Liver (tissue), 9 donors: ENCODE results near the gene CDK11B. TPM values are rescaled to one million over a fixed set of nuclear protein-coding genes. Genes with fewer than 3 reads are reported as not detected.
"Not testable (repeated sequence)": the region's sequence is repeated elsewhere in the genome, so short reads cannot be mapped to it uniquely, and the experiment has no call there.

Experiments
- DNase-seq: peaks from one replicate; pipeline ENCODE4 v3.0.0-alpha.2; 2017; ENCODE audit warnings: low spot score
- H3K27ac ChIP-seq, 2 donors: one replicate each; pipeline ENCODE4 v1.7.0; 2013; ENCODE audit warnings: inconsistent platforms in 2 of 2, low read length in 2 of 2, control low read depth in 1 of 2, low read depth in 1 of 2, mild to moderate bottlenecking in 1 of 2
- H3K27me3 ChIP-seq, 4 donors: one replicate each; pipeline versions ENCODE4 v1.6.1 to v1.7.0; 2013; ENCODE audit warnings: low read length in 3 of 4, inconsistent platforms in 1 of 4, mild to moderate bottlenecking in 1 of 4, moderate library complexity in 1 of 4; ENCODE audit not compliant: control insufficient read depth in 4 of 4, insufficient read depth in 4 of 4
- H3K36me3 ChIP-seq, 4 donors: one replicate each; pipeline versions ENCODE4 v1.6.1 to v1.7.0; 2013; ENCODE audit warnings: low read length in 3 of 4, mild to moderate bottlenecking in 3 of 4, low read depth in 1 of 4, moderate library complexity in 1 of 4; ENCODE audit not compliant: control insufficient read depth in 4 of 4, insufficient read depth in 3 of 4
- H3K4me1 ChIP-seq, 4 donors: one replicate each; pipeline versions ENCODE4 v1.6.1 to v1.7.0; 2013; ENCODE audit warnings: low read length in 3 of 4, mild to moderate bottlenecking in 3 of 4, moderate library complexity in 1 of 4; ENCODE audit not compliant: control insufficient read depth in 4 of 4, insufficient read depth in 4 of 4
- H3K4me3 ChIP-seq, 3 donors: one replicate each; pipeline versions ENCODE4 v1.6.1 to v1.7.0; 2013; ENCODE audit warnings: low read length in 3 of 3, control low read depth in 1 of 3, low read depth in 1 of 3, mild to moderate bottlenecking in 1 of 3
- H3K9ac ChIP-seq, 2 donors: one replicate each; pipeline ENCODE4 v1.7.0; 2013; ENCODE audit warnings: low read length in 2 of 2, mild to moderate bottlenecking in 2 of 2, moderate library complexity in 2 of 2, control low read depth in 1 of 2, low read depth in 1 of 2
- H3K9me3 ChIP-seq, 4 donors: one replicate each; pipeline versions ENCODE4 v1.6.1 to v1.7.0; 2013; ENCODE audit warnings: low read length in 3 of 4; ENCODE audit not compliant: control insufficient read depth in 4 of 4
- EGR1 ChIP-seq, 2 donors: IDR thresholded peaks; 2 replicates each; pipeline ENCODE4 v1.6.1; 2016 to 2018; ENCODE audit warnings: antibody characterized with exemption in 2 of 2, low read depth in 2 of 2
- GABPA ChIP-seq, 2 donors: IDR thresholded peaks in 1 of 2; conservative IDR thresholded peaks in 1 of 2; 2 replicates each; pipeline ENCODE4 v1.6.1; 2016; ENCODE audit warnings: antibody characterized with exemption in 2 of 2, mild to moderate bottlenecking in 1 of 2, moderate library complexity in 1 of 2
- RAD21 ChIP-seq, 2 donors: IDR thresholded peaks; 2 replicates each; pipeline ENCODE4 v1.6.1; 2016; ENCODE audit warnings: antibody characterized with exemption in 2 of 2, mild to moderate bottlenecking in 2 of 2
- RXRA ChIP-seq, 2 donors: IDR thresholded peaks; 2 replicates each; pipeline ENCODE4 v1.6.1; 2017 to 2018; ENCODE audit warnings: antibody characterized with exemption in 2 of 2, mild to moderate bottlenecking in 1 of 2
- SP1 ChIP-seq: IDR thresholded peaks from 2 replicates; pipeline ENCODE4 v1.6.1; 2018; ENCODE audit warnings: antibody characterized with exemption, mild to moderate bottlenecking
- YY1 ChIP-seq: IDR thresholded peaks from 2 replicates; pipeline ENCODE4 v1.6.1; 2016; ENCODE audit warnings: antibody characterized with exemption, mild to moderate bottlenecking
- WGBS: extraction: QIAGEN DNeasy Blood & Tissue Kit; methylation state at CpG from one replicate; pipeline ENCODE4 v1.1.7; 2013; 5-methylcytosine and 5-hydroxymethylcytosine counted together
- polyA plus RNA-seq, 2 donors: library from polyadenylated mRNA; stranded (reverse) in 1 of 2; unstranded in 1 of 2; fragments of 200-250 nt in 1 of 2; fragments of >200 nt in 1 of 2; fragmentation: Nextera tagmentation in 1 of 2; extraction: Ambion mirVana in 1 of 2; gene quantifications; one replicate each; pipeline versions ENCODE4 v1.2.1 to v1.2.3, GENCODE V29; 2013 to 2015
- total RNA-seq, 2 donors: library from RNA; depleted of rRNA; stranded (reverse); fragments of >200 nt; gene quantifications; one replicate each; pipeline ENCODE4 v1.2.3, GENCODE V29; 2014
- donor health status: healthy.
- donor health status: healthy.
- donor health status: healthy.
- donor health status: healthy.
- donor health status: healthy.

CDK11B gene
- total RNA-seq, result 1 to 10 TPM; 5.1 to 6.9 TPM
- 10 to 100 TPM in 1 of 2 donors, 1 to 10 TPM in 1; 8.0 to 12.2 TPM for polyA plus RNA-seq

DNA sequence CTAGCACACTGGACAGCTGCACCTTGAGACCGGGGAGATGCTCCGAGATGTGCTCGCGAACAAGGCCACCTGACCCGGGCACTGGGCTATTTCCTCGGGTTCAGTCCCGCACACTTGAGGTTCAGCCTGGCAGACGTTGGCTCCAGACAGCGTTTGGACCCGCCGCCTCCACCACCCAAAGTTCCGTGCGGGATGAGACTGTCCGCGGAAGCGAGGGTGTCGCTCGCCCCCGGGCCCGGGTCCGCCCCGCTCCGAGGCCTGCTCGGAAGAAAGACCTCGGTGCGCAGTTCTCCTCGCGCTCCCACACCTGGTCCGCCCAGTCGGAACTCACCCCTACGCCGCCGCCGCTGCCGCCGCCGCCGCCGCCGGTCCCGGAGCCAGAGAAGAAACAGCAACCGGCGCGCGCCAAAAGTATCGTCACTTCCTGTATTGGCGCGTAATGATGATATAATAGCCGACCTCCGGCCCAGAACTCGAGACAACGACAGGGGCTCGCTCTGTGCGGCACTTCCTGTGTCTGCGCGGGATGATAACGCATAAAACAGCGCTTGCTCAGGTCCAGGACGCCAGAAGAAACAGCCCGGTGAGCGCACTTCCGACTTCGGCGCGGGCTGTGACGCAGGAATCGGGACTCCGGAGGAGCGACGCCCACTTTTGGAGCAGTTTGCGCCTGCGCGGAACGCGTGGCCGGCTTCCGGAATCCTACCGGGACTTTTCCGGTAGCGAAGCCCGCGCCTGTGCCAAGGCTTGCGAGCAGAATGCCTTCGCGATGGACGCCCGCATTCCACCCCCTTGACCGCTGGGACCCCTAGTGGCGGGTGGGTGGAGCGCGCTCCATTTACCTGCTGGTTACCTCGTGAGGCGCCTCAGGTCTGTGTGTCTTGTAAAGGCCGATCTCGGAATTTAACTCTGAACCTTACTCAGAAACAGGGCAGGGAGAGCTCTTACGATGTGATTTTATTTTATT lies at the start of gene CDK11B:
Gene CDK11B (minus strand): TSS at position 422 of the 967 bp plus-strand sequence. CDS start 1,519 bp downstream, outside the sequence.
- peak in 1 of 2 donors; percentile 23 for TF ChIP-seq EGR1 (IDR thresholded peaks at IDR 0.05; ENCODE audit: low read depth in 2 of 2)
- peak; percentile 10 to 12 for TF ChIP-seq RXRA (IDR thresholded peaks at IDR 0.05)
- peak; percentile 38 for TF ChIP-seq YY1
- TF ChIP-seq RAD21 (IDR thresholded peaks at IDR 0.05), result peak; percentile 44
- peak; percentile 79 to 92 for TF ChIP-seq GABPA (IDR thresholded peaks at IDR 0.05 in 1 of 2, conservative IDR thresholded peaks at IDR 0.05 in 1 of 2)
- TF ChIP-seq SP1, result peak; percentile 21
- peak; percentile 92 for DNase-seq
- not testable (repeated sequence) for H3K27me3 ChIP-seq, H3K9me3 ChIP-seq, H3K4me1 ChIP-seq
- Histone ChIP-seq H3K36me3 (peaks cover 3 to 22% (median 6%) of the 10 kb centered on the region in 4 donors), H3K27ac (peak within 1 kb of the TSS; percentile 68 to 82), H3K9ac (peak within 1 kb of the TSS in 1 of 2 donors; percentile 58), H3K4me3 (peak within 1 kb of the TSS in 2 of 3 donors; percentile 53 to 82)
- WGBS, result under 1% methylated on average over 69 of the region's 96 CpGs

DNA sequence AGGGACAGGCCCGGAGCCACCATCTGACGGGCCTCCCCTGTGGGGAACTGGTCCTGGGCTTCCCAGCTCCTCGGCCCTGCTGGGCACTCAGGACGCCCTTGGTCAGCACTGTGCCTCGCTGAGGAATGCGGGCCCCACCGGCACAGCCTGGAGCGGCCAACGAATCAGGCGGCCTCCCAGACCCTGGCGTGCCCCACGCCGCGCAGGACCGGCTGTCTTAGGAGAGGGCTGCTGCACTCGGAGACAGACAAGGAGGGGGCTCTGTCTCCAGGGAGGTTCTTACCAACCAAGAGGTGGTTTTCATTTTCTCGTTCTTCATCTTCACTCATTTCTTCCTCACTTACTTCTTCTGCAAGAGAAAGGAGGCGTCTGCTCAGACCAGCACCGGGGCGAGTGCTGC lies 49.1 kb upstream of the CDK11B start:
- not testable (repeated sequence) for H3K27me3 ChIP-seq, H3K27ac ChIP-seq, H3K36me3 ChIP-seq, DNase-seq, H3K9ac ChIP-seq, H3K4me3 ChIP-seq, H3K9me3 ChIP-seq, H3K4me1 ChIP-seq
- 97% methylated on average over 14 of the region's 20 CpGs for WGBS

DNA sequence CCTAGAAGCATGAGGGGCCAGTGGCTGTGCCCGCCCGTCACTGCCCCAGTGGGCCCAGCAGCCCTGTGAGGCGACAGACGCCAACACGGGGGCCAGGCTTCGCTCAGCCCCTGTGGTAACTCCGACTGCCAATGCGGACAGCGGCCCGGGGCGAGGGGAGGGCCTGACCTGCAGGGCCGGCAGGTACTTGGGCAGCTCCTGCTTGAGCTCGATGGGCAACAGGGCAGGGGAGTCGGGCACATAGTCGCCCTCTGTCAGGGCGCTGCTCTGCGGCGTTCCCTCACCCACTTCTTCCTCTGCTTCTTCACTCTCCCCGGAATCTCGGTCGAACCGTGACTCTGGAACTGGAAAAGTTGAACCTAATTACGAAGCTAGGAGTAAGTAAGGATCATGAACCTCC lies 48.4 kb upstream of the CDK11B start:
- H3K9ac ChIP-seq, H3K9me3 ChIP-seq, H3K27me3 ChIP-seq, H3K27ac ChIP-seq, H3K4me3 ChIP-seq, DNase-seq, H3K4me1 ChIP-seq, H3K36me3 ChIP-seq: not testable (repeated sequence)
- WGBS, result 97% methylated on average over 11 of the region's 23 CpGs

DNA sequence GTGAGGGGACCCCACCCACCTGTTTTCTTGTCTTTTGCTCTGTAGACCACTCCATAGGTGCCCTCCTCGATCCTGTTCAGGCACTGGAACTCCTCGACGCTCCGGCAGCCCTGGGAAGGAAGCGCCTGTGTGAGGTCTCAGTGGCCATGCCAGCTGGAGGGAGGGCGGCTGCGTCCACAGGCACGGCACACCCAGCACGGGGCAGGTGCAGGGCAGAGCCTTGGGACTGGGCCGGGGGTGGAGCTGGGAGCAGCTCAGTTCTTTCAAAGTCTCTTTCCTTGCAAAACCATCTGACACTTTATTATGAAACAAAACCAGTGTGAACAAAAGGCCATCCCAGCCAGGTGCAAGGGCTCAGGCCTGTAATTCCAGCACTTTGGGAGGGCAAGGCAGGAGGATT lies 46.8 kb upstream of the CDK11B start:
- not testable (repeated sequence) for H3K27ac ChIP-seq, H3K27me3 ChIP-seq, DNase-seq, H3K4me1 ChIP-seq, H3K4me3 ChIP-seq, H3K9ac ChIP-seq, H3K9me3 ChIP-seq, H3K36me3 ChIP-seq
- WGBS, result no CpG with 5 or more reads among the region's 10 CpGs

DNA sequence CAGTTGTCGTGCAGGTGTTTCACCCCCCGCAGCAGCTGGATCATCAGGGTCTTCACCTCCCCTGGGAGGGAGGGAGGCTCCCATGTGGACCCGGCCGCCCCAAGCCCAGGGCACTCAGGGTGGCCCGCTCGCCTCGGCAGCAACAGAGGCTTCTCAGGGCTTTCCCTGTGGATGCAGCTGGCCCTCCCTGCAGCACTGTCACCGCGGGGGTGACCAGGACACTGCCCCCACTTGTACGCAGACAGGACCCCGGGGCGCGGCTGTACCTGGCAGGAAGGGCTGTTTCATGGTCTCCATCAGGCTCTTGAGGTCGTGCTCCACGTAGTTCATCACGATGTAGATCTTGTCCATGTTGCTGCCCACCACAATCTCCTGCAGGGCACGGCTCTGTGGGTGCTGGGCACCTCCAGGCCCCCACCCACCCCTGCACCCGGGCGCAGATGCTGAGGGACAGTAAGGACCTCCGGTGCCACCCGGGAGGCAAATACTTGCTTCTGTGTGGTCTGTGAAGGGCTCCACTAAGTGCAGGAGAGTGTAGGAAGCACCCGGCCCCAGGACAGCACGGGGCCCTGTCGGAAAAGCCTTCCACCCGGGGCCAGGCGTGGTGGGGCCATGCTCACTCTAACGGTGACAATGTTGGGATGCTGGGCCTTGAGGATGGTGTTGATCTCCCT lies 45.6 kb upstream of the CDK11B start:
- H3K4me3 ChIP-seq, H3K27ac ChIP-seq, H3K9ac ChIP-seq, H3K4me1 ChIP-seq, H3K36me3 ChIP-seq, DNase-seq, H3K9me3 ChIP-seq, H3K27me3 ChIP-seq: not testable (repeated sequence)
- 93% methylated on average over 26 of the region's 27 CpGs for WGBS
